GM18505 (cell line): ENCODE results near the gene UHRF2.
"Not testable (repeated sequence)": the region's sequence is repeated elsewhere in the genome, so short reads cannot be mapped to it uniquely, and the experiment has no call there.

Experiments used
- ATAC-seq: cut with Tn5 transposase; IDR thresholded peaks from one replicate; pipeline ENCODE4 v1.9.1; 2021; ENCODE audit not compliant: unreplicated experiment
- POLR2A ChIP-seq: IDR thresholded peaks from 4 replicates; pipeline ENCODE4 v1.6.1; 2011; ENCODE audit warnings: borderline replicate concordance; ENCODE audit not compliant: insufficient read depth, insufficient read length; ENCODE audit errors: extremely low read depth

Gene UHRF2

DNA sequence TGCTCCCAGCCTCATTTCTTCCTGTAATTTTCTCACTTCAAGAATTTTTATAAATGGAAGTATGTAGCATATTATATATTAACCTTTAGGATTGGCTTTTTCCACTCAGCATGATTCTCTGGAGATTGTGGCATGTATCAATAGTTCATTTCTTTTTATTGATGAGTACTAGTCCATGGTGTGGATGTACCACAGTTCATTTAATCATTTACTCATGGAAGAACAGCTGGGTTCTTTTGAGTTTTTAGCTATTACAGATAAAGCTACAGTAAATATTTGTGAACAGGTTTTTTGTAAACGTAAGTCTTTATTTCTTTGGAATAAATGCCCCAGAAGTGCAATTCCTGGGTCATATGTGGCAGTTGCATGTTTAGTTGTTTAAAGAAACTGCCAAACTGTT lies 76.1 kb downstream of the UHRF2 start:
- TF ChIP-seq POLR2A = no peak
- no peak for ATAC-seq

DNA sequence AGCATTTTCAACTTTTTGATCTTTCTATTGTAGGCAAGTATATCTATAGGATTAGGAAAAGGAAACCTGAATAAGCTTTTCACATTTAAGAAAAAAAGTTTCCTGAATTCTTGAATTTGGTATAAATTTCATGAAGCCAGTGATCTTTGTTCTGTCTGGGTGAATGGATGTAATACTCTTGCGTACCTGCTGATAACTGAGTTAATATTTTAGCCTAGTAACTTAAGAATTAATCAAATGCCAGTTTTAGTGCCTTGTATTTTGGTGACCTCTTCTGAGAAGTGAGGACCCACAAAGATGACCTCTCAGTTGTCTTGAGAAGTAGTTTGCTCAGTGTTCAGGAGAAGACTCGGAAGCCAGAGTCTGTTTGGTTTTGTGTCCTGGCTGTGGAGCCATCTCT lies 77.9 kb downstream of the UHRF2 start:
- no peak for ATAC-seq
- no peak for TF ChIP-seq POLR2A

DNA sequence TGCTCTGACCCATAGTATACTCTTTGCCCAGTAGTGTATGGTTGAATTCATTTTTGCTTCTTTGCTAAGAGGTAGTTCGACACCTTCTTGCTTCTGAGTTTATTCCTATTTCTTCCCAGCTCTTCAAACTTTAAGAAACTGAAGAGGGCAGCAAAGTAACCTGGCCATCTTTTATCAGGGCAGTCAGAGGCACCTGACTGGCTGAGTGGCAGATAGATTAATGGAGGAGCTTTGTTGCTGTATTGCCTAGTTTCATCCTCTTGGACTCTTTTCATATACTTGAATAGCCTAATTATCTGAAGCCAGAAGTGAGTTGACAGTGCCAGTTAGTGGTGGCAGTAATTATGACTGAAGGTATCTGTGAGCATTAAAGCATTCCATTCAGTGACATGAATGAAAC lies 82.5 kb downstream of the UHRF2 start:
- ATAC-seq = no peak
- no peak for TF ChIP-seq POLR2A

GRCh38 chr9:6498982-6499381 lies 86.0 kb downstream of the UHRF2 start:
- no peak for TF ChIP-seq POLR2A
- no peak for ATAC-seq

DNA sequence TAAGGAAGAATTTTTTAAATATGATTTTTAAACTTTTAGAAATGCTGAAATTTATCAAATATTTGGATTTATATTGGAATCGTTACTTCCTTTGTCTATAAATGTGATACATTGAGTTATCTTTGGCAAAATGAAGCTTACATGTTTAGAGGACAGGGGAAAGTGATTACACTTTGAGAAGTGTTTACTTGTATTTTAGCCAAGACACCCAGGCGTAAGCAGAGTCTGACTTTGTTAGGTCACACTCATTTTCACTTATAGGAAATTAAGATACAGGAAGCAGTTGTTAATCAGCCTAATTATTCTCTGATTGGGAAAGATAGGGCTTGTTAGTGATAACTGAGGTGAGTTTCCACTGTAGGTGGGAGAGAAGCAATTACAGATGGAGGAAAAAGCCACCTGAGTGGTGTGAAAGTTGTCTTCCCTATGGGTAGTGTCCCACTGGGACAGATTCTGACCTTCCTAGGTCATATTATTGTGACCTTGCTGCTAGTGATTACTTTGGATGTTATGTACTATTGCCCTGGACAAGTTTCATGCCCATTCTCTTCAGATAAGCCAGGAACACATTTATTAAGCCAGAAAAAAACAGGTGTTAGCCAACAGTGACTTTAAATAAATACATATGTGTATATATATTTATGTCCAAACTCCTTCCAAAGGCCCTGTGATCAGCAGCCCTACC lies 88.7 kb downstream of the UHRF2 start:
- no peak for TF ChIP-seq POLR2A
- ATAC-seq = no peak

GRCh38 chr9:6502399-6502798 lies 89.4 kb downstream of the UHRF2 start:
- no peak for ATAC-seq
- no peak for TF ChIP-seq POLR2A

DNA sequence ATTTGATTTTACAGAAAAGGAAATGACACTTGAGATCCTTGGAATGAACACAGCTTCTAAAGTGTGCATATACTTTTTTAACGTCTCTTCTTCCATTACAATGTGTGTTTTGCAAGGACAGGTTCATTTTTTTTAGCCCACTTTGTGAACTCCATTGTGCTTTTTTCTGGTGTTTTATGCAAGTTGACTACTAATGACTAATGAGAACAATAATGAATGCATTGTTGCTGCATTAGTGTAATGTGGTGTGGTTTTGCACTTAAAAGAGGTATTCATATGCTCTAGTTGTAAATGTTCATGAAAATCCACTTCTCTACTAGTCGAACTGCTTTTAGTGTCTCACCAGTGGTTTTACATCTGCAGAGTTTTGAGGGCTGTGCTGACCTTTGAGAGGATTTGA lies 93.6 kb downstream of the UHRF2 start:
- ATAC-seq = no peak
- TF ChIP-seq POLR2A = no peak

- no peak for ATAC-seq
- no peak for TF ChIP-seq POLR2A
Measured at GRCh38 chr9:6512085-6512657, 99.2 kb downstream of the UHRF2 start.

GRCh38 chr9:6522263-6522662 lies 109.3 kb downstream of the UHRF2 start:
- no peak for ATAC-seq
- no peak for TF ChIP-seq POLR2A

DNA sequence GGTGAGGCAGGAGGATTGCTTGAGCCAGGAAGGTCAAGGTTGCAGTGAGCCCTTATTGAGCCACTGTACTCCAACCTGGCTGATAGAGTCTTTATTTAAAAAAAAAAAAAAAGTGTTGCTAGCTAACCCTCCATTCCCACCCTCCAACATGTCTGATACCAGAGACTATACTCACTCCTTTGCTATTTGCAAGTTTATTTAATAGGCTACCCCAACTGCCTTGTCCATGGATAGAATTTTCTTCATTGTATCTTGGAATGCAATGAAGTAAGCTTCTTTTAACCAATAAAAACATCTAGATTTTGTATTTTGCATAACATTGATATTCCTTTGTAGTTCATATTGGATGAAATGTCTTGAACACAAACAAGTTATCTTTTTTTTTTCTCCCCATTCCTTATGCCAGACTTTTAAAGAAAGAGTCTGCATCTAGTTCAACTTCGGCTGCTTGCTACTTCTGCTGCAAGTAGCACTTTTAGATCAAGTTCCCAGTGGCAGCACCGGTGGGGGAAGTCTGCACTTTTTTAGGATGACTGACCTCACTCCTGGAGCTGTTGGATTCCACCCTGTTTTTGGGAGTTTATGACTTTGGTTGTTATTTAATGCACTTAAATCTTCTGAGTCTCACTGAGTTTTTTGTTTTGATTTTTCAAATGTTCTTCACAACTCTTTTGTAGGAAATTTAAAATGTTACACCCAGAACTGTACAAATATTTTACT lies 112.5 kb downstream of the UHRF2 start:
- ATAC-seq = no peak
- TF ChIP-seq POLR2A = no peak

GRCh38 chr9:6535594-6535993 lies 122.6 kb downstream of the UHRF2 start:
- no peak for ATAC-seq
- TF ChIP-seq POLR2A = no peak

GRCh38 chr9:6538666-6539071 lies 125.7 kb downstream of the UHRF2 start:
- no peak for ATAC-seq
- TF ChIP-seq POLR2A = no peak

GRCh38 chr9:6542617-6543016 lies 129.6 kb downstream of the UHRF2 start:
- not testable (repeated sequence) for ATAC-seq

DNA sequence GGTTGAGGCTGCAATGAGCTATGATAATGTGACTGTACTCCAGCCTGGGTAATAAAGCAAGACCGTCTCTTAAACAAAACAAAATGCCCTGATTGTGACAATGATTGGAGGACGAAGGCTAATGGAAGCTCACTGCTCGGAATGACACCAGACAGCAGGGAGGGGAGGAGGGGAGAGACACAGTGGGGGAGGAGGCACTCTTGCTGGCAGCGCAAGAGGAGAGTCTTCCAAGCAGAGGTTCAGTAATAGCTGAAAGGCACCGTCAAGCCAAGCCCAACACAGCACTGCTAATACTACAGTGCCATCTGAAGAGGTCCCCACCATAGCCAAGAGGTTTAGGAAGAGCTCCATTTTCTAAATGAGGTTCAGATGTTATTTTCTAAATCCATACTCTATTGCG lies 130.2 kb downstream of the UHRF2 start:
- TF ChIP-seq POLR2A = no peak
- ATAC-seq = no peak
